Stimulated activated effector memory CD8-positive, alpha-beta T cell treated with anti-CD3 and anti-CD28 coated beads, Interleukin-12 subunit alpha, Interleukin-12 subunit beta, amount 100 ng/mL, for 72 hours (primary cell): ENCODE data around the gene ACOX3.
"Not testable (repeated sequence)": the region's sequence is repeated elsewhere in the genome, so short reads cannot be mapped to it uniquely, and the experiment has no call there.

Experiments
- ATAC-seq: fragments of 150-1000 bp; cut with Tn5 transposase; 2 replicates; pipeline ENCODE4 v1.10.0; 2021
- DNase-seq, 2 donors: peaks; one replicate each; pipeline ENCODE4 v3.0.0; 2021 to 2022; ENCODE audit warnings: low spot score in 2 of 2
- H3K27ac Mint-ChIP-seq: one replicate; pipeline ENCODE4 v1.8.0; 2022; ENCODE audit warnings: mild to moderate bottlenecking, mixed read lengths
- H3K36me3 Mint-ChIP-seq: one replicate; pipeline ENCODE4 v1.8.0; 2022; ENCODE audit warnings: mild to moderate bottlenecking, mixed read lengths
- H3K4me1 Mint-ChIP-seq: one replicate; pipeline ENCODE4 v1.8.0; 2022; ENCODE audit warnings: mixed read lengths
- H3K4me3 Mint-ChIP-seq: one replicate; pipeline ENCODE4 v1.8.0; 2022; ENCODE audit warnings: mild to moderate bottlenecking, mixed read lengths
- H3K9me3 Mint-ChIP-seq: one replicate; pipeline ENCODE4 v1.8.0; 2022; ENCODE audit warnings: mixed read lengths

ACOX3 gene

GRCh38 chr4:8427761-8428287 lies 12.7 kb downstream of the ACOX3 start:
- no peak for DNase-seq
- peak; percentile 72 for ATAC-seq
- peaks cover 42% of the 10 kb centered on the region for H3K4me1 Mint-ChIP-seq
- peak overlapping the region; percentile 97 for H3K27ac Mint-ChIP-seq
- peaks cover 18% of the 10 kb centered on the region for H3K36me3 Mint-ChIP-seq
- peak overlapping the region; percentile 87 for H3K4me3 Mint-ChIP-seq
- no peaks in the 10 kb centered on the region for H3K9me3 Mint-ChIP-seq

DNA sequence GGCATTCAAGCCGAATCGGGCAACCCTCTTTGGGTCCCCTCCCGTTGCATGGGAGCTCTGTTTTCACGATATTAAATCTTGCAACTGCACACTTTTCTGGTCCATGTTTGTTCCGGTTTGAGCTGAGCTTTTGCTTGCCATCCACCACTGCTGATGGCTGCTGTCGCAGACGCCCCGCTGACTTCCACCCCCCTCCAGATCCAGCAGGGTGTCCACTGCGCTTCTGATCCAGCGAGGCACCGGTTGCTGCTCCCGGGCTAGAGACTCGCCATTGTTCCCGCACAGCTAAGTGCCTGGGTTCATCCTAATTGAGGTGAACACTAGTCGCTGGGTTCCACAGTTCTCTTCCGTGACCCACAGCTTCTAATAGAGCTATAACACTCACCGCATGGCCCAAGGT lies 13.3 kb downstream of the ACOX3 start:
- peak overlapping the region; percentile 97 for H3K27ac Mint-ChIP-seq
- DNase-seq (no peak), ATAC-seq (no peak)
- no peaks in the 10 kb centered on the region for H3K9me3 Mint-ChIP-seq
- H3K4me1 Mint-ChIP-seq = peaks cover 45% of the 10 kb centered on the region
- peaks cover 18% of the 10 kb centered on the region for H3K36me3 Mint-ChIP-seq
- H3K4me3 Mint-ChIP-seq = peak overlapping the region; percentile 87

GRCh38 chr4:8422786-8423185 lies 17.7 kb downstream of the ACOX3 start:
- no peak overlapping the region for H3K4me3 Mint-ChIP-seq
- no peaks in the 10 kb centered on the region for H3K9me3 Mint-ChIP-seq
- ATAC-seq (no peak), DNase-seq (no peak)
- H3K36me3 Mint-ChIP-seq = peaks cover 24% of the 10 kb centered on the region
- peaks cover 66% of the 10 kb centered on the region for H3K4me1 Mint-ChIP-seq
- no peak overlapping the region for H3K27ac Mint-ChIP-seq

DNA sequence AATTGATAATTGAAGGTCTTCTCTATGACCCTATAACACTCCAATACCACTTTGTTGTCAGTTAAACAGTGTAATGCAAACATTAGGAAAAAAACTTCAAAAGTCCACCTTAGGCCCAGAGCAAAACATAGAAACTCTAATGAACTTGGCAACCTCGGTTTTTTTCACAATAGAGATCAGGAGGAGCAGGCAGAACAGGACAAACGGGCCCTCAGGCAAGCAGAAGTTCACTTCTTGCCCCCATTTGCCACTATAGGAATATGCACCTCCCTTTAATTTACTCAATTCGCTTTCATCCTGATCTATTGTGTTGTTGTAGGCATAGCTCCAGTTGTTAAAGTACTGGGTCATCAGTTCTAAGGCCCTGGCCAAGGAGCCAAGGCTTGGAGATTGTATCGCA lies 18.2 kb downstream of the ACOX3 start:
- ATAC-seq = no peak

DNA sequence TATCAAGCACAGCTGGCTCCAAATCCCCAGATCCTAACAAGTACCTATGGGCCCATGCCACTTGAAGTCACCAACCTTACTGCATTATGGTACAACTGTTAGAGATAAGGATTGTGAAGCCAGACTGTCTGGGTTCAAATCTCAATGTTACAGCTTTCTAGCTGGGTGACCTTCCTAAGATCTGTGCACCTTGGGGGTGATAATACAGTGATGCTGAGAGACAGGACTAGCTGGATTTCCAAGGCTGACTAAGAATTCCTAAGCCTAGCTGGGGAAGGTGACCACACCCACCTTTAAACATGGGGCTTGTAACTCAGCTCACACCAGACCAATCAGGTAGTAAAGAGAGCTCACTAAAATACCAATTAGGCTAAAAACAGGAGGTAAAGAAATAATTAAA lies 20.4 kb downstream of the ACOX3 start:
- peak overlapping the region; percentile 94 for H3K27ac Mint-ChIP-seq
- H3K36me3 Mint-ChIP-seq = peaks cover 38% of the 10 kb centered on the region
- DNase-seq, ATAC-seq, H3K9me3 Mint-ChIP-seq: not testable (repeated sequence)
- H3K4me1 Mint-ChIP-seq = peaks cover 57% of the 10 kb centered on the region
- peak overlapping the region; percentile 39 for H3K4me3 Mint-ChIP-seq

More for the DNA sequence above, 18.2 kb downstream of the ACOX3 start:
- no peaks in the 10 kb centered on the region for H3K9me3 Mint-ChIP-seq
- no peak for DNase-seq
- peaks cover 24% of the 10 kb centered on the region for H3K36me3 Mint-ChIP-seq
- H3K4me3 Mint-ChIP-seq = no peak overlapping the region
- peaks cover 67% of the 10 kb centered on the region for H3K4me1 Mint-ChIP-seq
- peak overlapping the region; percentile 27 for H3K27ac Mint-ChIP-seq

GRCh38 chr4:8419222-8420041 lies 21.1 kb downstream of the ACOX3 start:
- H3K4me3 Mint-ChIP-seq = peak overlapping the region; percentile 39
- DNase-seq (peak; percentile 51 to 85), ATAC-seq (peak; percentile 98)
- H3K9me3 Mint-ChIP-seq = no peaks in the 10 kb centered on the region
- H3K36me3 Mint-ChIP-seq = peaks cover 45% of the 10 kb centered on the region
- peaks cover 64% of the 10 kb centered on the region for H3K4me1 Mint-ChIP-seq
- peak overlapping the region; percentile 94 for H3K27ac Mint-ChIP-seq

- Mint-ChIP-seq H3K27ac (peak overlapping the region; percentile 94), H3K4me1 (peaks cover 71% of the 10 kb centered on the region), H3K9me3 (no peaks in the 10 kb centered on the region), H3K4me3 (no peak overlapping the region), H3K36me3 (peaks cover 66% of the 10 kb centered on the region)
- DNase-seq (no peak), ATAC-seq (no peak)
Observed at GRCh38 chr4:8417071-8417614, 23.4 kb downstream of the ACOX3 start.

GRCh38 chr4:8414377-8414776 lies 26.1 kb downstream of the ACOX3 start:
- Mint-ChIP-seq H3K4me1 (peaks cover 70% of the 10 kb centered on the region), H3K36me3 (peaks cover 68% of the 10 kb centered on the region), H3K27ac (peak overlapping the region; percentile 89), H3K4me3 (peak overlapping the region; percentile 43), H3K9me3 (no peaks in the 10 kb centered on the region)
- DNase-seq = peak; percentile 49 to 74
- ATAC-seq = peak; percentile 75

- peak overlapping the region; percentile 67 for H3K27ac Mint-ChIP-seq
- H3K36me3 Mint-ChIP-seq = peaks cover 78% of the 10 kb centered on the region
- no peak for DNase-seq
- H3K9me3 Mint-ChIP-seq = no peaks in the 10 kb centered on the region
- ATAC-seq = no peak
- peaks cover 60% of the 10 kb centered on the region for H3K4me1 Mint-ChIP-seq
- no peak overlapping the region for H3K4me3 Mint-ChIP-seq
Observed at GRCh38 chr4:8412288-8412687, 28.2 kb downstream of the ACOX3 start.

DNA sequence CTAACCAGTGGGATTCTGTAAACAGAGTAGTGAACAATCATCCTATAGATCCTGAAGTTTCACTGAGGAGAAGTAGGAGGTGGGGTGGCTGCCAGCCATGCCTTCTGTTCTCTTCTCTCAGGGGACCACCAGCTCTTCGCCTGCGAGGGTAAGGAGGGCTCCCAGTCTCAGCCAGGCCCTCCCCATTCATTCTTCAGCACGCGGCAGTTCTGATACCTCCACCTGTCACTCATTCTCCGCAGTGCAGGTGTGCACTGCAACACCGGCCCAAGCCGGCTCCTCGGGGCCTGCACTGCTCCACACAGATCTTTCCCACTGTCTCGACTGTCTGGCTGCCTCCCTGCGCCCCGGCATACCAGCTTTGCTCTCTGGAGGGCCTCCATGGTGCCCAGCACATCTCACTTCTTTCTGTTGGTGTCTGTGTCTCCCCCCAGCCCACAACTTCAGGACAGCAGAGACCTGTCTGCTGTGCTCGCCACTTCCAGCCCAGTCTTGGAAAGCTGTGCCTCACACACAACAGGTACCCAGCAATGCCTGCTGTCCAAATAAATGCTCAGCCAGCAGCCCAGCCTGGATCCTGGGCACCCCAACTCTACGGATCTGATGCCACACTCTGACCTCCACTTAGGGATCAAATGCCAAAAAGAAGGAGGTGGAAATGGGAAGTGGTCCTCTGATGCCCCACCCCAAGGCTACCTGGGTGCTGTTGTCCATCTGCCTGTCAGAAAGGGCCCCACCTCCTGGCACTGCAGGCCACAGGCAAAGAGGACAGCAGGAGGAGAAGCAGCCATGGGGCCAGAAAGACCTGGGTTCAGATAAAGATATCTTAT lies 29.0 kb downstream of the ACOX3 start:
- ATAC-seq (no peak), DNase-seq (no peak)
- H3K27ac Mint-ChIP-seq = peak overlapping the region; percentile 90
- H3K36me3 Mint-ChIP-seq = peaks cover 80% of the 10 kb centered on the region
- peaks cover 58% of the 10 kb centered on the region for H3K4me1 Mint-ChIP-seq
- no peak overlapping the region for H3K4me3 Mint-ChIP-seq
- H3K9me3 Mint-ChIP-seq = no peaks in the 10 kb centered on the region

GRCh38 chr4:8410641-8411271 lies 29.8 kb downstream of the ACOX3 start:
- H3K36me3 Mint-ChIP-seq = peaks cover 81% of the 10 kb centered on the region
- no peak overlapping the region for H3K4me3 Mint-ChIP-seq
- H3K27ac Mint-ChIP-seq = peak overlapping the region; percentile 90
- H3K4me1 Mint-ChIP-seq = peaks cover 65% of the 10 kb centered on the region
- ATAC-seq (no peak), DNase-seq (no peak)
- H3K9me3 Mint-ChIP-seq = no peaks in the 10 kb centered on the region

DNA sequence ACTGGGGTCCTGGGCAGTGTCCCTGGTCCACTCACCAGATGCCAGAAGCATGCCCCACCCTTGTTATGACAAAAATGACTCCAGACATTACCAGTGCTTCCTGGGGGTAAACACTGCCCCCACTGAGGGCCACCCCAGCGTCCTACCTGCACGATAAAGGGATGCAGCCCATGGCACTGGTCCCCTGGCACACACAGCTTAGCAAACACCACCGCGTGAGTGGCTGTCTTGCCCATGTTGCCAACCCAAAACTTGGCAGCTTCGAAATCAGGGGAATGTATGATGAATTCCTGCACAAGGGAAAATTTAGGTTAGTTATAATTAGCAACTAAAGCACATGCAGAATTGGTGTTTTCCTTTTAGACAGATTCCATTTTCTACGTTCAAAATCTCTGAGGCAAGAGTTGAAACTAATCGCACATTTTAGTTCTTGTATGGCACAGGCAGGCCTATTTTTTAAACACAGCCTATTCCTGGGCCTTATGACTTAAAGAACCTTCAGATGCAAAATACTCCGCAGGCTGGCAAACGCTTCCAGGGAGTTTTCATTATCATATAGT lies 30.4 kb downstream of the ACOX3 start:
- H3K36me3 Mint-ChIP-seq = peaks cover 81% of the 10 kb centered on the region
- H3K4me1 Mint-ChIP-seq = peaks cover 63% of the 10 kb centered on the region
- H3K27ac Mint-ChIP-seq = peak overlapping the region; percentile 90
- no peak overlapping the region for H3K4me3 Mint-ChIP-seq
- no peaks in the 10 kb centered on the region for H3K9me3 Mint-ChIP-seq
- no peak for DNase-seq
- ATAC-seq = no peak

- peak overlapping the region; percentile 82 for H3K27ac Mint-ChIP-seq
- no peak overlapping the region for H3K4me3 Mint-ChIP-seq
- peaks cover 81% of the 10 kb centered on the region for H3K36me3 Mint-ChIP-seq
- peak; percentile 88 for ATAC-seq
- peak; percentile 28 to 72 for DNase-seq
- peaks cover 56% of the 10 kb centered on the region for H3K4me1 Mint-ChIP-seq
- no peaks in the 10 kb centered on the region for H3K9me3 Mint-ChIP-seq
Observed at GRCh38 chr4:8409264-8410065, 31.1 kb downstream of the ACOX3 start.

DNA sequence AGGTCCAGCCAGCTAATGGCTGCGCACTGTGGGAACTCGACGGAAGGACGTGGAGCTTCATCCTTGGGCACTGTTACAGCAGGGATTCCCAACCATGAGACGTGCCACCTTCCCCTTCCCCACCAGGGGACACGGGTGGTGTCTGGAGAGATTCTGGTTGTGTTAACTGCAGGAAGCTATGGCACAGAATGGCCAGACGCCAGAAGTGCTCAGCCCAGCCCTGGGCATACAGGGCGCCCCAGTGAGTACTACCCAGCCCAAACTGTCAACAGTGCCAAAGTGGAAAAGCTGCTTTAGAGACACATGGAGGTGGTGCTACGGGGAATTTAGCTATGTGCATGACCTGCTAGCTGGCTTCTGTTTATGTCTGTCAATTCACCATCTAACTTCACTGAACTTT lies 32.8 kb downstream of the ACOX3 start:
- Mint-ChIP-seq H3K4me3 (no peak overlapping the region), H3K36me3 (peaks cover 81% of the 10 kb centered on the region), H3K9me3 (no peaks in the 10 kb centered on the region), H3K4me1 (peaks cover 45% of the 10 kb centered on the region), H3K27ac (no peak overlapping the region)
- no peak for DNase-seq
- no peak for ATAC-seq
